CD4-positive, alpha-beta T cell treated with Interleukin-17A for 1 hour (primary cell): Measurements from ENCODE around the gene RPUSD1.

Source experiments
- DNase-seq: peaks from one replicate; pipeline ENCODE4 v3.0.0-alpha.2; 2020

RPUSD1 gene

GRCh38 chr16:797686-798085, 9.5 kb upstream of the RPUSD1 start:
- no peak for DNase-seq

DNA sequence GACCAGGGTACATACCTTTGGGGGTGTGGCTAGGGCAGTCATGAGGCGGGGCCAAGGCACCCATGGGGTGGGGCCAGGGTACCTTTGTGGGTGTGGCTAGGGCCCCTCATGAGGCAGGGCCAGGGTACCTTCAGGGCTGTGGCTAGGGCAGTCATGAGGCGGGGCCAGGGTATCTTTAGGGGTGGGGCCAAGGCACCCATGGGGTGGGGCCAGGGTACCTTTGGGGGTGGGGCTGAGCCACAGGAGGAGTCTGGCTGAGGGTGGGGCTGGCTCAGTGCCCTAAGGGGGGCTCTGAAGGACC, 8.9 kb upstream of the RPUSD1 start:
- no peak for DNase-seq

- DNase-seq = no peak
These were observed 8.3 kb upstream of the RPUSD1 start for GRCh38 chr16:796296-797119.

GRCh38 chr16:795580-796229, 7.5 kb upstream of the RPUSD1 start:
- DNase-seq = no peak

DNA sequence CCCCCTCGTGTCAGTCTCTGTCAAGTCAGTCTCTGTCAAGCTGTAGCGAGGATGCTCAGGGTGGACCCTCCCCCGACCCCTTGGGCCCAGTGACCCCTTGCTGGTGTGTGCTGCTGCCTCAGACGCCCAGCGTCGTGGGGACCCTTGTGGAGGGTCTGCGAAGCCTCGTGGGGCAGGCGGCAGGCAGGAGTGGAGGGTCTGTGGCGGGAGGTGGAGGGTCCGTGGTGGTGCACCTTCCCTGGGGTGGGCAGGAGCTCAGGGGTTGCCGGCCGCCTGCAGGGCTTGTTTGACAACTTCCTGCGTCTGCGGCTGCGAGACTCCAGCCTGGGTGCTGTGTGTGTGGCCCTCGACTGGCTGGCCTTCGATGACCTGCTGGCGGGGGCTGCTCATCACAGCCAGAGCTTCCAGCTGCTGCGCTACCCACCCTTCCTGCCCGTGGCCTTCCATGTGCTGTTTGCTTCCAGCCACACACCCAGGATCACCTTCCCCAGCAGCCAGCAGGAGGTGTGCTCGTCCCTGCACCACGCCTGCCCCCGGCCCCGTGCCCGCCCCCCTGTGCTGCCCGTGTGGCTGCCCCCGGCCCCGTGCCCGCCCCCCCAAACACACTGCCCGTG, 6.8 kb upstream of the RPUSD1 start:
- DNase-seq = no peak

DNA sequence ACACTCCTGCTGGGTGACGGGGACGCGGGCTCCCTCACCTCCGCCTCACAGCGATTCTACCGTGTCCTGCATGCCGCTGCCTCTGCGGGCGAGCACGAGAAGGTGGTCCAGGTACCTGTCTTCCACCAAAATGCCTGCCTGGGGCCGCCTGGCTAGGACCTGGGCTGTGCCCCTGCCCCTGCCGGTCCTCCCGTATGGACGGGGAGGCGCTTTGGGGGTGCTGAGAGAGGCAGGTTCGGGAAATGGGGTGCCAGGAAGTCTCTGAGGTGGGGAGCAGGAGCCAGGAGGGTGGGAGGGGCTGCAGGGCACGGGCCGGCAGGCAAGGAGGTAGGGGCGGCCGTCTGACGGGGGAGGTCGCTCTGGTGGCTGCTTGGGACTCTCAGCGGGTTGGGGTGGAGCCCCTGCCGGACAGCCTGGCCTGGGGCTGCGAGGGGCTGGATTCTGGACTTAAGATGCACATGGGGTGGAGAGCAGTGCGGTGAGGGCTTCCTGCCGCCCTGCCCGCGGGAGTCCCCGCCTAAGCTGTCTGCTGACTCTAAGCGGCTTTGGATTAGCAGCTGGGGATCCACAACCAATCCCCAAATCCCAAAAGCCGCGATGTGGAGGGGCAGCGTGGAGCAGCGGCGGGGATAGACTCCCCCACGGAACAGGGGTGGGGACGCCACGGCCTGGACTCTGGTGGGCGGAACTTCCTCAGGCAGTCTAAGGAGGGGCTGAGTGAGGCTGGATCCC, 6.1 kb upstream of the RPUSD1 start:
- DNase-seq = no peak

DNA sequence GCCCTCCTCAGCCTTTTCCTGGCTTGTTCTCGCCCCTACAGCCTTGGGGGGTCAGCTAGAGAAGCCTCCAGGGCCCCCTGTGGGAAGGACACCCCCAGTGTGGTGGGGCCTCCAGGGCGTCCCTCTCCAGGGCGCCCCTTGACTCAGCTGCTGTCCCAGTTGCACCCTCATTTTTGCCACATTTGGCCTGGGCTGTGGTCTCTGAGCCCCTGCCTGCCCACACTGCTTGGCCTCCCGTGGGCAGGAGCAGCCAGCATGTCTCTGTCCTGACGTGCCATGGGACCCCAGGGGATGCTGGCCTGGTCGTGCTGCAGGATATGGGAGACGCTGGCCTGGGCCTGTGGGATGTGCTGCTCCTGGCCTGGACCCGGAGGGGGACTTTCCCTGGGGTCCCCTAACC, 5.2 kb upstream of the RPUSD1 start:
- DNase-seq = no peak

- no peak for DNase-seq
These were observed 4.2 kb upstream of the RPUSD1 start for GRCh38 chr16:792221-792995.

DNA sequence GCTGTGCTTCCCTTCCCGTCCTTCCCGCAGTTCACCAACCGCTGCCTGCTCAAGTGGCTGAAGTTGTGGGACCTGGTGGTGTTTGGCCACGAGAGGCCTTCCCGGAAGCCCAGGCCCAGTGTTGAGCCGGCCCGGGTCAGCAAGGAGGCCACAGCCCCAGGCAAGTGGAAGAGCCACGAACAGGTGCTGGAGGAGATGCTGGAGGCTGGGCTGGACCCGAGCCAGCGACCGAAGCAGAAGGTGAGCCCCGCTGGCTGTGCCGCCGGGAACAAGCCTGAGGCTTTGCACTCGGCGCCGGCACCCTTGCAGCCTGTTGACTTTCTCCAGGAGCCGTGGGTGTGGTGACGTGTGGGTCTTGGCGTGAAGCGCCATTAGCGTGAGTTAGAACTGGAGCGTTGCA, 3.0 kb upstream of the RPUSD1 start:
- no peak for DNase-seq

- no peak for DNase-seq
These were observed 1.9 kb upstream of the RPUSD1 start for GRCh38 chr16:790086-790485.

DNA sequence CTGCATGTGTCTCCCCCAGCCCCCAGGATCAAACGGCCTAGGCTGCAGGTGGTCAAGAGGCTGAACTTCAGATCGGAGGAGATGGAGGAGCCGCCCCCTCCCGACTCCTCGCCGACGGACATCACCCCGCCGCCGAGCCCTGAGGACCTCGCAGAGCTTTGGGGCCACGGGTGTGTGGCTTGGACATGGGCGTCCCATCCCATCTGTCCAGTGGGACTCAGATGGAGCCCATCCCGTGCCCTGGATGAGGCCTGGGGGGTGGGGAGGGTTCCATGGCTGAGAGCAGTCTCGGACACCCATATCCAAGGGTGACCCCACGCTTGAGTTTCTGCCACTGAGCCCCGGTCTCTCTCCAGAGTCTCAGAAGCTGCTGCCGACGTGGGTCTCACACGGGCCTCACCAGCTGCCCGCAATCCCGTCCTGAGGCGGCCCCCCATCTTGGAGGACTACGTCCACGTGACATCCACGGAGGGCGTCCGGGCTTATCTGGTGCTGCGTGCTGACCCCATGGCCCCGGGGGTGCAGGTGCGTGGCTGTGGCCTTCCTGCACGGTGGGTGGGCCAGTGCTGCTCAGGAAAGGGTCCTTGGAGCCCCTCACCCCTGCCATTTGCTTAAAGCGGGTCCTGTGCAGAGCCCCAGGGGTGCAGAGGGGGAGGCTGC, 1.1 kb upstream of the RPUSD1 start:
- no peak for DNase-seq

- peak; percentile 95 for DNase-seq
These were observed 382 bp upstream of the RPUSD1 start, which contains the start of gene CHTF18 for GRCh38 chr16:788399-789126. CHTF18 (plus strand) TSS chr16:788620; CDS start chr16:788685, 65 bp downstream.

DNA sequence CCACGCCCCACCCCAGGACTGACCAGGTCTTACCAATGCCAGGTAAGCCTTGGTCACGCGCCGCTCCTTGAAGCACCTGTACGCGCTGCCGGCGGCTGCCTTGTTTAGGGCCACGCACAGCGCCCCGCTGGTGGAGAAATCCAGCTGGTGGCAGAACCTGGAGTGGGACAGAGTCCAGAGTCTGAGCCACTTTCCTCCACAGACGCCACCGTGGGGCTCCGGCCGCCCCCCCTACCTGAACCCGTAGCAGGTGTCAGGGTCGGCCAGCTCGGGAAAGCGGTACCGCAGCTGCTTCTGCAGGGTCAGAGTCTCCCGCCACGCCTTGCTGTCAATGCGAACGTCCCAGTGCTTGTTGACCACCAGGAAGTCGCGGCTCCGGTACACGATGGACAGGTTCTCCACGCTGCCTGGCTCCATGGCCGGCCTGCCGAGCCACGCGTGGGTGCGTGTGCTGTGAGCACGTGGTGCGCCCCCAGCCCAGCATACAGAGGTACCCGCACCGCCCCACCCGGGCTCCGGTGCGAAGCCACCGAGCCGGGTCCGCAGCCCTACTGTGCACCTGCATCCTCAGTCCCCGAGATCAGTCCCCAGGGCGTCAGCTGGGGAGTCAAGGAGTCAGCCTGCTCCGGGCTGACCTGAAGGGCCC, 737 bp downstream of the RPUSD1 start:
- DNase-seq = no peak

- peak; percentile 76 for DNase-seq
These were observed 2.3 kb downstream of the RPUSD1 start for GRCh38 chr16:785563-786535.

DNA sequence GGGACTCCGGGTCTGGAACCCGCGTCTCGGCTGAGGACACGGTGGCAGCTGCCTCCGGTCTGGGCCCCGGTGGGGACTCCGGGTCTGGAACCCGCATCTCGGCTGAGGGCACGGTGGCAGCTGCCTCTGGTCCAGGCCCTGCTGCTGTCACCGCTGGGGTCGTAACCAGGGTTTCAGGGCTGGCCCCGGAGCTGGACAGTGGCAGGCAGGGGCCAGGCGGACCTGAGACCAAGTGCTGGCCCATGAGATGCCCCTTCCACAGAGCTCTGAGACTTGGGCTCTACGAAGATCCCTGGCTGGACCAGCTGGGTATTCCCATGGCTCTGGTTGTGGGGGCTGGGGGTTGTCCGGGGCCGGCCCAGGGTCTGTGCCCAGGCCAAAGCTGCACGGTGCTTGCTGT, 3.8 kb downstream of the RPUSD1 start:
- DNase-seq = no peak

DNA sequence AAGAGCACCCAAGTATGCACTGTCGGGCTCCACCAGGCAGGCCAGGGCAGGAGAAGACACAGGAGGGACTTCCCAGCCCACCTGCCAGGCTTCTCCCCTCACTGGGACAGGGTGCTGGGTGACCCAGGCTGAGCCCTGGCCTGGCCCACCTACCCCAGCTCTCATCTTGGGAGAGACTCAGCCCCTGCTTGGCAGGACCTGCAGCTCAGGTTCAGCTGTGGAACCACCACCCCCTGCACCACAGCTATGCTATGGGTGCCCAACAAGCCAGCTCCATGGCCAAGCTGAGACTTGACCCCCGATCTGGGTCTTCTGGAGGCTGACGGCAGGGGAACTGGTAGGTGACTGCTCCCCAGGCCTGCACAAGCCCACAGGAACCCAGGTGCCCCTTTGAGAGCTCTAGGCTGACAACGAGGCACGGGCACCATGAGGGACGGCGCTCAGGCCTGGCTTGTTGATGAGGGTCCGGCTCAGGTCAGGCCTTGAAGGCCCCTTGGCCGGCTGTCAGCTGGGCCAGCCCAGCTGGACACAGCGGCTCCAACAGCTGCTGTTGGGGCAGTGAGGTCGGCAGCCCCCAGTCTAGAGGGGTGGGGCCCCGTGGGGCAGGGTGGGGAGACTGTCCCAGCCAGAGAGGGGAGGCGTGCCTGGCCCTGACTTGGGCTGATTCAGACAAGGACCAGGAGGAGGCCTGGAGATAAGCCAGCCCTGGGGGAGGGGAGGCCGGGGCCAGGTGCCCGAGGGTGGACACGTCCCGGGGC, 4.6 kb downstream of the RPUSD1 start:
- DNase-seq = no peak

- no peak for DNase-seq
These were observed 5.3 kb downstream of the RPUSD1 start for GRCh38 chr16:782766-783403.

GRCh38 chr16:782258-782657, 5.9 kb downstream of the RPUSD1 start:
- DNase-seq = no peak
